Tibial artery (tissue), 4 donors: ENCODE data around the gene HOXA3.

Experiments used
- DNase-seq, 2 donors: peaks; one replicate each; pipeline ENCODE4 v3.0.0-alpha.2; 2019
- H3K27ac ChIP-seq, 2 donors: fragments of 200-600 bp; sonication (generic) in 1 of 2; 1 replicate in 1 of 2; 2 replicates in 1 of 2; pipeline ENCODE4 v1.5.1; 2018 to 2019; ENCODE audit warnings: mild to moderate bottlenecking in 1 of 2
- H3K27me3 ChIP-seq, 2 donors: fragments of 200-600 bp; sonication (generic) in 1 of 2; one replicate each; pipeline versions ENCODE4 v1.5.1 to v1.6.0; 2016 to 2019
- H3K36me3 ChIP-seq, 3 donors: fragments of 200-600 bp; sonication (generic) in 2 of 3; one replicate each; pipeline ENCODE4 v1.5.1; 2016 to 2019; ENCODE audit warnings: mild to moderate bottlenecking in 2 of 3
- H3K4me1 ChIP-seq, 4 donors: fragments of 200-600 bp; sonication (generic) in 2 of 4; 1 replicate in 3 of 4; 2 replicates in 1 of 4; pipeline ENCODE4 v1.5.1; 2016 to 2019
- H3K4me3 ChIP-seq, 2 donors: fragments of 200-600 bp; sonication (generic) in 1 of 2; 1 replicate in 1 of 2; 2 replicates in 1 of 2; pipeline ENCODE4 v1.5.1; 2018 to 2019; ENCODE audit warnings: mild to moderate bottlenecking in 2 of 2
- H3K9me3 ChIP-seq, 3 donors: fragments of 200-600 bp; sonication (generic) in 1 of 3; one replicate each; pipeline ENCODE4 v1.5.1; 2016 to 2019
- intact Hi-C: fragments of 100-400 bp; cut with DNase I; formaldehyde crosslinking; loops from one replicate; pipeline ENCODE4 v1.15.0; 2023; ENCODE audit warnings: low total_unique reads
- TF ChIP-seq, protein P1 (sequence below), 2 experiments: fragments of 200-600 bp in 1 of 2; fragments of 450-650 bp in 1 of 2; IDR thresholded peaks; one replicate each; pipeline ENCODE4 v1.5.1; 2017 to 2019; ENCODE audit warnings: antibody characterized with exemption in 2 of 2, mild to moderate bottlenecking in 1 of 2, moderate library complexity in 1 of 2

The HOXA3 gene

DNA sequence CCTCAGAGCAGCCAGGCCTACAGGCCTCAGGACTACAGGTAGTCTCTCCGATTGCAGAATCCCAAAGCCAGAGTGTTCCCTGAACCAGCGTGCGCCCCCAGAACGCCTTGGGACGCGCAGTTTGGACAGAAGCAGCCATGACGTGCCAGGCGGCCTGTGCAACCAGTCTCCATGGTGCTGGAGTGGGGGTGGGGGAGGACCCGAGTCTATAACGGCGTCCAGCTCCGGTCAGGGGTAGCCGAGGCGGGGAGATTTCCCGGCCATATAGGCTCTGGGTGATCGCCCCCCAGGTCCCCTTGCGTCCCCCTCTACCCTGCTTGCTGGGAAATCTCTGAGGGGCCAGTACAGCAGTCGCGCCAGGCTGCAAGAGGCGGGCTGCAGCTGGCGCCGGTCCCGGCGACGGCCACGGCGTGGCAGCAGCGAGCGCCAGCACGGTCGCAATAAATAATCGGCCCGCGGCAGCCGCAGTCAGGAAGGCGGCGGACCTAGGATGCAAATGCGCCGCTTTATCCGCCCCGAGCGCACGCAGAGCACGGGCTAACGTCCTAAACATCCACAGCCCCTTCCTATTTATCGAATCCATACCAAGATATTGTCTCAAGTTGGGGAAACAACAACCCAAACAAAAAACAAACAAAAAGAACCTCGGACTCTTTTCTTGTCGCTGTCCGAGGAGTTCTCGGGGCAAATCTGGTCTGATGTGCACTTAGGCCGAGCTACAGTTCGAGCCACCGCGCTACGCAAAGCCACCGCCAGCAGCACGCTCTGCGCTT, 1.6 kb downstream of the HOXA3 start:
- peaks cover 10 to 65% (median 47%) of the 10 kb centered on the region in 4 donors for H3K4me1 ChIP-seq
- H3K27ac ChIP-seq, result peak overlapping the region; percentile 94 to 95
- intact Hi-C loops, result no loop called here
- H3K27me3 ChIP-seq, result no peaks in the 10 kb centered on the region
- no peaks in the 10 kb centered on the region for H3K9me3 ChIP-seq
- peak; percentile 81 to 90 for DNase-seq
- TF ChIP-seq, protein P1, sequence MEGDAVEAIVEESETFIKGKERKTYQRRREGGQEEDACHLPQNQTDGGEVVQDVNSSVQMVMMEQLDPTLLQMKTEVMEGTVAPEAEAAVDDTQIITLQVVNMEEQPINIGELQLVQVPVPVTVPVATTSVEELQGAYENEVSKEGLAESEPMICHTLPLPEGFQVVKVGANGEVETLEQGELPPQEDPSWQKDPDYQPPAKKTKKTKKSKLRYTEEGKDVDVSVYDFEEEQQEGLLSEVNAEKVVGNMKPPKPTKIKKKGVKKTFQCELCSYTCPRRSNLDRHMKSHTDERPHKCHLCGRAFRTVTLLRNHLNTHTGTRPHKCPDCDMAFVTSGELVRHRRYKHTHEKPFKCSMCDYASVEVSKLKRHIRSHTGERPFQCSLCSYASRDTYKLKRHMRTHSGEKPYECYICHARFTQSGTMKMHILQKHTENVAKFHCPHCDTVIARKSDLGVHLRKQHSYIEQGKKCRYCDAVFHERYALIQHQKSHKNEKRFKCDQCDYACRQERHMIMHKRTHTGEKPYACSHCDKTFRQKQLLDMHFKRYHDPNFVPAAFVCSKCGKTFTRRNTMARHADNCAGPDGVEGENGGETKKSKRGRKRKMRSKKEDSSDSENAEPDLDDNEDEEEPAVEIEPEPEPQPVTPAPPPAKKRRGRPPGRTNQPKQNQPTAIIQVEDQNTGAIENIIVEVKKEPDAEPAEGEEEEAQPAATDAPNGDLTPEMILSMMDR (IDR thresholded peaks at IDR 0.05), result peak; percentile 86 to 95
- peak overlapping the region; percentile 66 to 78 for H3K4me3 ChIP-seq
- peaks cover under 1 to 7% (median under 1%) of the 10 kb centered on the region in 3 donors for H3K36me3 ChIP-seq

DNA sequence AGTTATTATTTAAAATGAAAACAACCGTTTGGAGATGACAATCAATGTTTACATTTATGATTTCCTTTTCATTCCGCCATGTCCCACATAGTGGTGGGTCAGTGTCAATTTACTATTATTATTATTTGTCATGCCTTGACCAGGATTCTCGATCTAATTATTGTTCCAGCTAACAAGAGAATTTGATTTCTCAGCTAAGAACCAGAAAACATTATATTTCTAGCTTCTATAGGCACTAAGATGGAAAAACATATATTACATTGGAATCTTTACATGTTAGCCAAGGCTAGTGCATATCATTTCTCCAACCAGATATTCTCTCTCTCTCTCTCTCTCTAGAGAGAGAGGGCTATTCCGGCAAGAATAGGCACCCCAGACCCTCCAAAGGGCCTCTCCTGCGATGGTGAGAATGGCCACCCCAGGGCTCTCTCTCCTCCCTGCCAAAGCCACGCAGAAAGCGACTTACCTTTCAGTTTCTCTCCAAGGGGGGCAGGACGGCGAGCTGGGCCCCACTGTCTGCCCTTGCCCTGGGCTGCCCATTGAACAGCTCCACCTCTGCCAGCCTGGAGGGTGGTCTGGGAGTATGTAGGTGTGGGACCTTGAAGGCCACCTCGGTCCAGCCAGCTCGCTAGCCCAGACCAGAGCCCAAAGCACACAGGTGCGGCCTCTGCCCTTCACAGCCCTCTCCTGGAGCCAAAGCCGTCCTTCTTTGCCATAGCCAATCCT, 2.4 kb downstream of the HOXA3 start:
- peak overlapping the region; percentile 94 to 95 for H3K27ac ChIP-seq
- peak in 1 of 2 donors; percentile 66 for DNase-seq
- TF ChIP-seq, protein P1 (IDR thresholded peaks at IDR 0.05), result no peak
- intact Hi-C loops, result no loop called here
- peaks cover 10 to 58% (median 39%) of the 10 kb centered on the region in 4 donors for H3K4me1 ChIP-seq
- H3K36me3 ChIP-seq, result peaks cover 8 to 15% (median 8%) of the 10 kb centered on the region in 3 donors
- peak overlapping the region; percentile 66 to 78 for H3K4me3 ChIP-seq
- no peaks in the 10 kb centered on the region for H3K27me3 ChIP-seq
- H3K9me3 ChIP-seq, result no peaks in the 10 kb centered on the region

- Histone ChIP-seq H3K4me1 (peaks cover 10 to 48% (median 37%) of the 10 kb centered on the region in 4 donors), H3K4me3 (peak overlapping the region; percentile 66 to 78), H3K9me3 (no peaks in the 10 kb centered on the region), H3K36me3 (peaks cover 17 to 25% (median 18%) of the 10 kb centered on the region in 3 donors), H3K27me3 (no peaks in the 10 kb centered on the region), H3K27ac (peak overlapping the region; percentile 71 to 94)
- intact Hi-C loops, result no loop called here
- TF ChIP-seq, protein P1 (IDR thresholded peaks at IDR 0.05), result no peak
- peak in 1 of 2 donors; percentile 62 for DNase-seq
Observed at GRCh38 chr7:27148756-27149641, 3.4 kb downstream of the HOXA3 start.

- intact Hi-C loops, result no loop called here
- no peaks in the 10 kb centered on the region for H3K9me3 ChIP-seq
- DNase-seq, result peak in 1 of 2 donors; percentile 80
- H3K27ac ChIP-seq, result peak overlapping the region; percentile 71 to 94
- H3K4me3 ChIP-seq, result peak overlapping the region; percentile 66 to 78
- peaks cover 10 to 43% (median 35%) of the 10 kb centered on the region in 4 donors for H3K4me1 ChIP-seq
- TF ChIP-seq, protein P1 (IDR thresholded peaks at IDR 0.05), result no peak
- peaks cover 25 to 33% (median 25%) of the 10 kb centered on the region in 3 donors for H3K36me3 ChIP-seq
- H3K27me3 ChIP-seq, result no peaks in the 10 kb centered on the region
Observed at GRCh38 chr7:27148031-27148755, 4.2 kb downstream of the HOXA3 start.
